Globus pallidus (tissue), 1 donor: ENCODE data around the gene GSTO1.
"Not testable (repeated sequence)": the region's sequence is repeated elsewhere in the genome, so short reads cannot be mapped to it uniquely, and the experiment has no call there.

Experiments
- DNase-seq: peaks from one replicate; pipeline ENCODE4 v3.0.0-alpha.2; 2015; ENCODE audit warnings: low spot score

GSTO1 gene

DNA sequence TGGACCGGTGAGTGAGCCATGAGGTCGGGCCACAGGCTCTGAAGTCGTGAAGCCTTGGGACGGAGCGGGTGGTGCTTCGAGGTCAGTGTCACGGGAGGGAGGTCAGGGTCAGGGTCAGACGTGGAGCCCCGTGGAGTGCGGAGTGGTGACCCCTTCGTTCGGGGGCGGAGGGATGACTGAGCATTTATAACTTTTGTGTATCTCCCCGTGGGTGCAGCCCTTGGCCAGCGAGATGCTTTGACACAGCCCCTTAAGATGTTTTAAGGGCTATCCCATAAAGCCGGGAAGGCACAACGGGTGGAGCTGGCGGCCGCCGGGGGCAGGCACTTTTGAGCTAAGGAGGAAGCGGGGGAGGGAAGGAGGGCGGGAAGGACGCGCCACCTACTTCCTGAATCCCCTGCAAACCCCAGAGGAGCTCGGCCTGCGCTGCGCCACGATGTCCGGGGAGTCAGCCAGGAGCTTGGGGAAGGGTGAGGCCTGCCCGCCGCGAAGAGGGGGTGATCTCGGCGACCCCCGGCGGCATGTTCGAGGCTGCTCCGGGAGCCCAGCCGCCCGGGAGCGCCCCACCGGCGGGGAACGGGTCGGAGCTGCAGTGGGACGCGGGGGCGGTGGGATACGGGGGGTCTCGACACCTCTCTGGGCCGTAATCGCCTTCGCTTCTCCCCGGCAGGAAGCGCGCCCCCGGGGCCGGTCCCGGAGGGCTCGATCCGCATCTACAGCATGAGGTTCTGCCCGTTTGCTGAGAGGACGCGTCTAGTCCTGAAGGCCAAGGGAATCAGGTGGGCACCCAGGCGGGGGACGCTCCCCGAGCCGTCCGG, at the start of gene GSTO1:
TSS of gene GSTO1 (plus strand) at position 400 of the 818 bp plus-strand sequence. CDS start at position 437, 37 bp downstream.
- DNase-seq: peak; percentile 76

DNA sequence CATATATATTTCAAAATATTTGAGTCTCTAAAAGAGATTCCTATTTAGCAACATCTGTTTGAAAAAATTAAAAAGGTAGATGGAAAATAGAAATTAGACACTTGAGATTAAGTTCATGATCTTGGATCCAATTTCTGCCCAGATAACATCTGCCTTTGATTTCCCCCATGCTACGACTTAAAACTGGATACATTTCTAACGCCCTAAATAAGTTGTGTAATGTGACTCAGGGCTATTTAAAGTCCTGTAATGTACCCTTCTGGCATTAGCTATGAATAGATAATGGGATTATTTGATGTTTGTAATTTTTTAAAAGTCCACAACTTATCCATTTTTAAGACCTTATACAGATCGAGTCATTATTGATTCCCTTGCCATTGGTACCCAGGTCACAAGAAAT, 46.0 kb upstream of the GSTO1 start:
- DNase-seq: no peak

GRCh38 chr10:104209575-104210198, 45.0 kb upstream of the GSTO1 start:
- peak; percentile 82 for DNase-seq

GRCh38 chr10:104216631-104217030, 38.1 kb upstream of the GSTO1 start:
- no peak for DNase-seq

- DNase-seq: no peak
Observed at GRCh38 chr10:104218751-104219150, 35.9 kb upstream of the GSTO1 start.

DNA sequence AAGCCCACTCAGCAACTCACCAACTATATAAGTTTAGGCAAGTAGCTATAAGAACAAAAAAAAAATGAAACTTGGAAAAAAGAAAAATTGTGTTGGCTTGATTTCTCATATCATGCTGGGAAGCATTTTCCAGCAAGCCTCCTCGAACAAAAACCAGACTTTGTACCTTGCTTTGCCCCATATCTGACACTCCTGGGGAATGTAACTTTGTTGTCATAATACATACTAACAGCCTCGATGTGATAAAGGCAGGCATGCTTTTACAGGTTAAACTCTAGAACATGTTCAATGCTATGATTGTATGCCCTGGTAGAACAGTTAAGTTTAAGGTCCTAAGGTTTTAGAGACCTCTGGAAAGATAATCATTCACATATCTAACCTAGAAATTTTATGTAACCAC, 34.2 kb upstream of the GSTO1 start:
- no peak for DNase-seq

GRCh38 chr10:104223304-104223703, 31.4 kb upstream of the GSTO1 start:
- no peak for DNase-seq

GRCh38 chr10:104230490-104230889, 24.2 kb upstream of the GSTO1 start:
- DNase-seq: no peak

DNA sequence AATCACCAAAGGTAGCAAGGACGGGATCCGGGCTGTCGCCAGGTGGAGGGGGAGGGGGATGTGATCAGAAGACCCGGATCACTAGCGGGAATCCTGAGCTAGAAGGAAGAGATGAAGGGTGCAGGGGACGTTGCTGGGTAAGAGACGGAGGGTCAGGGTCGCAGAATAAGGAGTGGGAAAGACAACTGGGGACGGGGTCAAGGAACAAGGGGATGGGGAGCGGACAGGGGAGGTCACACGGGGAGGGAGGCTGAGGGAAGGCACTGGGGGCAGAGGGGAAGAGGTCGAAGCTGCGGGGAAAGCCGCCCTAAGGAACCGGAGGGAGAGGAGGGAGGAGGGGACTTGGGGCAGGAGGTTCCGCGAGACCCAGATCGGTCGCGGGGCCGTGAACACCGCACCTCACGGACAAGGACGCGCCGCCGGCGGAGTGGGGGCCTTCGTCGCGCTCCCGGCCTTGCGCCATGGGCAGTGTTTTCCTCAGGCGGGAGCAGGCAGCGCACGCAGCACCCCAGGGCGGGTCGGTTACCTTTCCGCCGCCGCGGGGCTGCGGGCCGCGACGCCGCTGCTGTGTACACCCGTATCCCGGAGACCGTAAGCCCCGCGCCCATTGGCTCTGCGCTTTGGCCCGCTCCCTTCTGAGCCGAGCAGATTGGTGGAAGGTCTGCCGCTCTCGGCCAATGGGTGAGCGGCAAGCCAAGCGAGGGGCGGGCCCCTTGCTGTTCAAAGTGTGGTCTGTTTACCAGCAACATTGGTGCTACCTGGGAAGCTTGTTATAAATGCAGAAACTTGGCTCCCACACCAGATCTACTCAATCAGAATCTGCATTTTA, 22.7 kb upstream of the GSTO1 start, which contains the start of gene CFAP43:
TSS of gene CFAP43 (minus strand) at position 581 of the 829 bp plus-strand sequence. CDS start at position 463, 118 bp downstream.
- DNase-seq: peak; percentile 94

GRCh38 chr10:104232613-104233102, 22.0 kb upstream of the GSTO1 start:
- DNase-seq: no peak

- no peak for DNase-seq
Observed at GRCh38 chr10:104233817-104234216, 20.9 kb upstream of the GSTO1 start.

DNA sequence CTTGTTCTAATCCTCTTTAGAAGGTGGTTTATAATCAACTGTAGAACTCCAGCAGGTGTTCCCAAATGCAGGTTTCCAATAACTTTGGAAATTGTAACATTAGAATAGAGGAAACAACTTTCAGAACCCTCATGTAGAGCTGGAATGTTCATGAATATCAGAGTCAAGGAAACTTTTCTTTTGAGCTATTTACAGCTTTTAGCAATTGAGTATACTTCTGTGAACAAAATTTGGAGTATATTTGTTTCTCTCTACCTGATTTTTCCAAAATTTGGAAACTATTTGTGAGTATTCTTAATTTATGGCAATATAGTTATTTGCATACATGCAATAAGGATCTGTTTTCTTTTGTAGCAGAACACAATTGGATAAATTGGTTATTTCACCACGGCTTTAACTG, 19.8 kb upstream of the GSTO1 start:
- DNase-seq: no peak

- DNase-seq: no peak
Observed at GRCh38 chr10:104235801-104236200, 18.9 kb upstream of the GSTO1 start.

GRCh38 chr10:104240078-104240477, 14.6 kb upstream of the GSTO1 start:
- no peak for DNase-seq

DNA sequence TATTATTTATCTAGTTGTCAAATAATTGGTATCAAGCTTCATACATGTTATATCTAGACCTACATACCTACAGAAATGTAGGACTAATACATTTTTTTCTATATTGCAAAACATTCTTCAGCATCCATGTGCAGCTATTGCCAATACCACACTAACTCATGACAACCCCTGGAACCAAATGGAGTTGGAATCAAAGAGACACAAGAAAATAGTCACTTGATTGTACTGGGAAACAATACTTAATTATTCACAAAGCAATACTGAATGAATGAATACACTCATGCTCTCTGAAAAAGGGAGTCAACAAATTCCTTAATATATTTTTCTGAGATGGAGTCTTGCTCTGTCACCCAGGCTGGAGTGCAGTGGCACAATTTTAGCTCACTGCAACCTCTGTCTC, 12.1 kb upstream of the GSTO1 start:
- peak; percentile 88 for DNase-seq

- peak; percentile 77 for DNase-seq
Observed at GRCh38 chr10:104243009-104243408, 11.7 kb upstream of the GSTO1 start.

DNA sequence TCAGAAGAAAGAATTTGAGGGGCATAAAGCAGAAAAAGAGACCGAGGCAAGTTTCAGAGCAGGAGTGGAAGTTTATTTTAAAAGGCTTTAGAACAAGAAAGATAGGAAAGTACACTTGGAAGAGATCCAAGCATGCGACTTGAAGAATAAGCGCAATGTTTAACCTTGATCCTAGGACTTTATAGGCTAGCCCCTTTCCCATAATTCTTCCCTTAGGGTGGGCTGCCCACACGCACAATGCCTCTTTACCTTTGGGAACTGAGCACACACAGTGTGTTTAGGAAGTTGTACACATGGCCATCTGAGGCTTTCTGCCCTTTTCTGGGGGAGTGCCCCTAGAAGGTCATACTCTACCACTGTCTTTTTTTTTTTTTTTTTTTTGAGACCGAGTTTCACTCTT, 11.2 kb upstream of the GSTO1 start:
- no peak for DNase-seq

DNA sequence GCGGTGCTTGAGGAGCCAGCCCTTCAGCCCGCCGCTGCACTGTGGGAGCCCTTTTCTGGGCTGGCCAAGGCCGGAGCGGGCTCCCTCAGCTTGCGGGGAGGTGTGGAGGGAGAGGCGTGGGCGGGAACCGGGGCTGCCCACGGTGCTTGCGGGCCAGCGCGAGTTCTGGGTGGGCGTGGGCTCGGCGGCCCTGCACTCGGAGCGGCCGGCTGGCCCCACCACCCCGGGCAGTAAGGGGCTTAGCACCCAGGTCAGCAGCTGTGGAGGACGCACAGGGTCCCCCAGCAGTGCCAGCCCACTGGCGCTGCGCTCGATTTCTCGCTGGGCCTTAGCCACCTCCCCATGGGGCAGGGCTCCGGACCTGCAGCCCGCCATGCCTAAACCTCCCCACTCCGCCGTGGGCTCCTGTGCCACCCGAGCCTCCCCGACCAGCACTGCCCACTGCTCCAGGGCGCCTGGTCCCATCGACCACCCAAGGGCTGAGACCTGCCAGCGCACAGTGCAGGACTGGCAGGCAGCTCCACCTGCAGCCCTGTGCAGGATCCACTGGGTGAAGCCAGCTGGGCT, 9.5 kb upstream of the GSTO1 start:
- no peak for DNase-seq

- DNase-seq: no peak
Observed at GRCh38 chr10:104246976-104247375, 7.7 kb upstream of the GSTO1 start.

GRCh38 chr10:104247513-104248146, 7.1 kb upstream of the GSTO1 start:
- DNase-seq: no peak

DNA sequence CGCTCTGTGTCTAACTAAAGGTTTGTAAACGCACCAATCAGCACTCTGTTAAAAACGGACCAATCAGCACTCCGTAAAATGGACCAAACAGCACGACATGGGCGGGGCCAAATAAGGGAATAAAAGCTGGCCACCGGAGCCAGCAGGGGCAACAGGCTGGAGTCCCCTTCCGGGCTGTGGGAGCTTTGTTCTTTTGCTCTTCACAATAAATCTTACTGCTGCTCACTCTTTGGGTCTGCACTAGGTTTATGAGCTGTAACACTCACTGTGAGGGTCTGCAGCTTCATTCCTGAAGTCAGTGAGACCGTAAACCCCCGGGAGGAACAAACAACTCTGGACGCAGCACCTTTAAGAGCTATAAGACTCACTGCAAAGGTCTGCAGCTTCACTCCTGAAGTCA, 5.8 kb upstream of the GSTO1 start:
- DNase-seq: not testable (repeated sequence)

- DNase-seq: no peak
Observed at GRCh38 chr10:104250371-104250770, 4.3 kb upstream of the GSTO1 start.
